ENCODE data around the gene TNS3. TPM values are rescaled to one million over a fixed set of nuclear protein-coding genes. Genes with fewer than 3 reads are reported as not detected.
A peak's percentile ranks its signal among the peaks of the same experiment; 100 is the strongest.

The TNS3 gene
- total RNA-seq, 1 donor from 2014 or later = 44.8 TPM

- no peak for DNase-seq (ENCODE audit: missing footprints)
- no peak for ATAC-seq
- intact Hi-C loops (cut with DNase I) = loop anchor here (5.0 kb wide), 1 partner anchor 144 kb away; the partner anchor contains the start of gene TNS3
These were observed 143.4 kb downstream of the TNS3 start for GRCh38 chr7:47438411-47439029.

- intact Hi-C loops (cut with DNase I) = loop anchor here (5.0 kb wide), 1 partner anchor 146 kb away; the partner anchor contains the start of gene TNS3
- DNase-seq (ENCODE audit: missing footprints) (no peak), ATAC-seq (peak; percentile 89)
These were observed 146.0 kb downstream of the TNS3 start for GRCh38 chr7:47435889-47436312.

GRCh38 chr7:47433564-47433895, 148.4 kb downstream of the TNS3 start:
- DNase-seq (ENCODE audit: missing footprints) = no peak
- intact Hi-C loops (cut with DNase I) = no loop called here
- no peak for ATAC-seq

GRCh38 chr7:47432671-47433563, 149.0 kb downstream of the TNS3 start:
- intact Hi-C loops (cut with DNase I) = no loop called here
- ATAC-seq = peak; percentile 32
- DNase-seq (ENCODE audit: missing footprints) = no peak

GRCh38 chr7:47430422-47430821, 151.5 kb downstream of the TNS3 start:
- intact Hi-C loops (cut with DNase I) = loop anchor here (2.0 kb wide), 1 partner anchor 164 kb away; no protein-coding TSS in a partner anchor

GRCh38 chr7:47428768-47429472, 153.0 kb downstream of the TNS3 start:
- ATAC-seq (no peak), DNase-seq (ENCODE audit: missing footprints) (no peak)
- intact Hi-C loops (cut with DNase I) = no loop called here

More at GRCh38 chr7:47430422-47430821, 151.5 kb downstream of the TNS3 start:
- ATAC-seq (no peak), DNase-seq (ENCODE audit: missing footprints) (no peak)

- intact Hi-C loops (cut with DNase I) = no loop called here
- ATAC-seq (peak; percentile 13), DNase-seq (ENCODE audit: missing footprints) (no peak)
These were observed 153.7 kb downstream of the TNS3 start for GRCh38 chr7:47428052-47428767.

GRCh38 chr7:47427051-47427643, 154.8 kb downstream of the TNS3 start:
- DNase-seq (ENCODE audit: missing footprints) (no peak), ATAC-seq (no peak)
- intact Hi-C loops (cut with DNase I) = no loop called here

- no peak for ATAC-seq
- no peak for DNase-seq (ENCODE audit: missing footprints)
- intact Hi-C loops (cut with DNase I) = no loop called here
These were observed 157.4 kb downstream of the TNS3 start for GRCh38 chr7:47424523-47424922.

GRCh38 chr7:47423196-47423595, 158.7 kb downstream of the TNS3 start:
- no peak for DNase-seq (ENCODE audit: missing footprints)
- intact Hi-C loops (cut with DNase I) = no loop called here
- no peak for ATAC-seq

GRCh38 chr7:47422611-47423010, 159.3 kb downstream of the TNS3 start:
- DNase-seq (ENCODE audit: missing footprints) (no peak), ATAC-seq (no peak)
- intact Hi-C loops (cut with DNase I) = no loop called here

- ATAC-seq (no peak), DNase-seq (ENCODE audit: missing footprints) (no peak)
- intact Hi-C loops (cut with DNase I) = no loop called here
These were observed 160.5 kb downstream of the TNS3 start for GRCh38 chr7:47421456-47421855.

- ATAC-seq = no peak
- DNase-seq (ENCODE audit: missing footprints) = no peak
- intact Hi-C loops (cut with DNase I) = no loop called here
These were observed 161.7 kb downstream of the TNS3 start for GRCh38 chr7:47420122-47420780.

GRCh38 chr7:47419471-47419870, 162.4 kb downstream of the TNS3 start:
- DNase-seq (ENCODE audit: missing footprints) (no peak), ATAC-seq (no peak)
- intact Hi-C loops (cut with DNase I) = no loop called here

- intact Hi-C loops (cut with DNase I) = no loop called here
- DNase-seq (ENCODE audit: missing footprints) (no peak), ATAC-seq (no peak)
These were observed 163.2 kb downstream of the TNS3 start for GRCh38 chr7:47418601-47419309.

GRCh38 chr7:47416492-47417480, 165.1 kb downstream of the TNS3 start:
- DNase-seq (ENCODE audit: missing footprints) = no peak
- ATAC-seq = no peak
- intact Hi-C loops (cut with DNase I) = no loop called here
